ENCODE data around the gene KRT9. TPM values are rescaled to one million over a fixed set of nuclear protein-coding genes. Genes with fewer than 3 reads are reported as not detected.
"Not testable (repeated sequence)": the region's sequence is repeated elsewhere in the genome, so short reads cannot be mapped to it uniquely, and the experiment has no call there.

The KRT9 gene
- total RNA-seq, 2 experiments from 2014 or later, result not detected

GRCh38 chr17:41618341-41619035 is 46.6 kb upstream of the KRT9 start:
- intact Hi-C loops (cut with micrococcal nuclease), result no loop called here
- Mint-ChIP-seq H3K36me3 (ENCODE audit: low read depth) (no peaks in the 10 kb centered on the region), H3K9me3 (no peaks in the 10 kb centered on the region), H3K4me1 (ENCODE audit: low read depth) (no peaks in the 10 kb centered on the region), H3K4me3 (no peak overlapping the region), H3K27ac (no peak overlapping the region), H3K27me3 (peaks cover 4% of the 10 kb centered on the region)
- no peak for TF ChIP-seq CTCF (IDR thresholded peaks at IDR 0.05)
- POLR2A ChIA-PET, result no interaction called here
- CTCF ChIA-PET, result no interaction called here
- ATAC-seq (no peak), DNase-seq (no peak)

GRCh38 chr17:41617698-41618097 is 45.8 kb upstream of the KRT9 start:
- ATAC-seq, result no peak
- no peak overlapping the region for H3K4me3 Mint-ChIP-seq
- intact Hi-C loops (cut with micrococcal nuclease), result no loop called here
- H3K27me3 Mint-ChIP-seq, result peaks cover 4% of the 10 kb centered on the region
- no peak for DNase-seq
- no peaks in the 10 kb centered on the region for H3K9me3 Mint-ChIP-seq
- TF ChIP-seq CTCF (IDR thresholded peaks at IDR 0.05), result no peak
- H3K36me3 Mint-ChIP-seq (ENCODE audit: low read depth), result no peaks in the 10 kb centered on the region
- H3K4me1 Mint-ChIP-seq (ENCODE audit: low read depth), result no peaks in the 10 kb centered on the region
- ChIA-PET CTCF (no interaction called here), POLR2A (no interaction called here)
- H3K27ac Mint-ChIP-seq, result no peak overlapping the region

GRCh38 chr17:41617136-41617535 is 45.3 kb upstream of the KRT9 start:
- no peak for DNase-seq
- no peak for ATAC-seq
- no peak for TF ChIP-seq CTCF (IDR thresholded peaks at IDR 0.05)
- no peaks in the 10 kb centered on the region for H3K36me3 Mint-ChIP-seq (ENCODE audit: low read depth)
- no peak overlapping the region for H3K4me3 Mint-ChIP-seq
- H3K27ac Mint-ChIP-seq, result no peak overlapping the region
- CTCF ChIA-PET, result no interaction called here
- H3K4me1 Mint-ChIP-seq (ENCODE audit: low read depth), result no peaks in the 10 kb centered on the region
- H3K9me3 Mint-ChIP-seq, result no peaks in the 10 kb centered on the region
- POLR2A ChIA-PET, result no interaction called here
- intact Hi-C loops (cut with micrococcal nuclease), result no loop called here
- peaks cover 4% of the 10 kb centered on the region for H3K27me3 Mint-ChIP-seq

- H3K36me3 Mint-ChIP-seq (ENCODE audit: low read depth); CTCF ChIA-PET; H3K9me3 Mint-ChIP-seq; H3K4me1 Mint-ChIP-seq (ENCODE audit: low read depth); ATAC-seq; H3K4me3 Mint-ChIP-seq; DNase-seq; POLR2A ChIA-PET; H3K27ac Mint-ChIP-seq; intact Hi-C loops (cut with micrococcal nuclease); H3K27me3 Mint-ChIP-seq: not testable (repeated sequence)
These were observed 44.6 kb upstream of the KRT9 start for GRCh38 chr17:41616486-41616885.

- H3K27me3 Mint-ChIP-seq, result peaks cover 7% of the 10 kb centered on the region
- ATAC-seq (no peak), DNase-seq (no peak)
- H3K4me3 Mint-ChIP-seq, result no peak overlapping the region
- intact Hi-C loops (cut with micrococcal nuclease), result no loop called here
- no peaks in the 10 kb centered on the region for H3K36me3 Mint-ChIP-seq (ENCODE audit: low read depth)
- no peak for TF ChIP-seq CTCF (IDR thresholded peaks at IDR 0.05)
- POLR2A ChIA-PET, result no interaction called here
- no peaks in the 10 kb centered on the region for H3K9me3 Mint-ChIP-seq
- CTCF ChIA-PET, result no interaction called here
- no peak overlapping the region for H3K27ac Mint-ChIP-seq
- no peaks in the 10 kb centered on the region for H3K4me1 Mint-ChIP-seq (ENCODE audit: low read depth)
These were observed 43.6 kb upstream of the KRT9 start for GRCh38 chr17:41615454-41615853.

- H3K4me1 Mint-ChIP-seq (ENCODE audit: low read depth); H3K4me3 Mint-ChIP-seq; H3K9me3 Mint-ChIP-seq; intact Hi-C loops (cut with micrococcal nuclease); H3K27ac Mint-ChIP-seq; CTCF ChIA-PET; ATAC-seq; H3K36me3 Mint-ChIP-seq (ENCODE audit: low read depth); DNase-seq: not testable (repeated sequence)
- POLR2A ChIA-PET, result interaction anchor here (0.6 kb wide), 1 partner anchor 64 kb away, joined by 3 read pairs; no protein-coding TSS in a partner anchor
- H3K27me3 Mint-ChIP-seq, result peaks cover 11% of the 10 kb centered on the region
These were observed 42.9 kb upstream of the KRT9 start for GRCh38 chr17:41614767-41615166.
